GM10847 (cell line): ENCODE results near the gene GRIA4.

ENCODE experiments used
- POLR2A ChIP-seq: IDR thresholded peaks from 2 replicates; pipeline ENCODE4 v1.6.1; 2011; ENCODE audit not compliant: insufficient read length; ENCODE audit errors: extremely low read depth

GRIA4 gene

DNA sequence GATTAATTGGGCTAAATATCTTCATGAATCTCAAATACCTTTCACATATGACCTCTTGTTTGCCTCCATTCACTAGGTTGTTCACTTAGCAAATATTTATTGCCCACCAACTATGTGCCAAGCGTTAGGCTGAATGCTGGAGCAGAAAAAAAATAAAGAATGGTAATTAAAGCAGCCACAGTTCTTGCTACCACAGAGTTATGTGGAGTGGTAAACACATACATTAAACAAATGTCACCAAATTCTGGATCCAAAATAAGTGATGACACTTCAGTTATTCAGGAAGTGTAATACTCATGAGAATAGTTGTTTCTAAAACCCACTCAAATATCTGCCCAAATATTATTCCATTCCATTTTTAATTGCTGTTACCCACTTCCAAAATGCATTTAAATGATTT, 128.4 kb downstream of the GRIA4 start:
- no peak for TF ChIP-seq POLR2A

DNA sequence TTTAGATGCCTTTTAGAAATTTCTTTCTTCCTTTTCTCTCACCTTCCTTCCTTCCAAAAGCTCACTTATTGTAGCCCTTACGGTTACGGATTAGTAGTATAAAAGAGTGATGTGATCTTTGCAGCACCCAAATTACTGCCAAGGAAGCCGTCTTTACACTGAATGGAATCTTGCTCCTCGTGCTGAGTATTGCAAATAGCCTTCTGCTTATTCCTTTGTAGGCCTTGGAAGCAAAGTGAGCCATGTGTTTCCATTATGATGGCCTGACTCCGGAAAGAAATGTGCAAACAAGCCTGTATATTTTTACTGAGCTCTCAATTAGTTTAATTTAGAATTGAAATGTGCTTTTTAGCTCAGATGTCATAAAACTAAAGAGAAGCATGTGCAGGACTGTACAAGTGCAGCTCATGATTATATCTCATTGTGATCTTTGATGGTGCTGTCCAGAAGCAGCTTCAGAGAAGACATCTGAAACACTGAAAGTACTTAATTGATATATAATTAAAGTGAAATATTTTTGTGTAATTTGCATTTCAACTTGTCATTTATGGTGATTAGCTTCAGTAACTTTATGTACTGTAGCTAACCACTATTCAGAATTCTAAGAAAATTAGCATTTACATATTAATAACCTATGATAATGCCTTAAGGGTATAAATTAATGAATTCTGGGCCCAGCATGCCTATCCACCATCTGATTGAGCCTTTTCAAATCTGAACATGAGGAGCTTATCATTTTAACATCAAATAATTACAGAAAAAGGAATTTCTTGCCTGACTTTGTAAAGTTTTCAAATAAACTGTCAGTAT, 129.3 kb downstream of the GRIA4 start:
- TF ChIP-seq POLR2A, result no peak

DNA sequence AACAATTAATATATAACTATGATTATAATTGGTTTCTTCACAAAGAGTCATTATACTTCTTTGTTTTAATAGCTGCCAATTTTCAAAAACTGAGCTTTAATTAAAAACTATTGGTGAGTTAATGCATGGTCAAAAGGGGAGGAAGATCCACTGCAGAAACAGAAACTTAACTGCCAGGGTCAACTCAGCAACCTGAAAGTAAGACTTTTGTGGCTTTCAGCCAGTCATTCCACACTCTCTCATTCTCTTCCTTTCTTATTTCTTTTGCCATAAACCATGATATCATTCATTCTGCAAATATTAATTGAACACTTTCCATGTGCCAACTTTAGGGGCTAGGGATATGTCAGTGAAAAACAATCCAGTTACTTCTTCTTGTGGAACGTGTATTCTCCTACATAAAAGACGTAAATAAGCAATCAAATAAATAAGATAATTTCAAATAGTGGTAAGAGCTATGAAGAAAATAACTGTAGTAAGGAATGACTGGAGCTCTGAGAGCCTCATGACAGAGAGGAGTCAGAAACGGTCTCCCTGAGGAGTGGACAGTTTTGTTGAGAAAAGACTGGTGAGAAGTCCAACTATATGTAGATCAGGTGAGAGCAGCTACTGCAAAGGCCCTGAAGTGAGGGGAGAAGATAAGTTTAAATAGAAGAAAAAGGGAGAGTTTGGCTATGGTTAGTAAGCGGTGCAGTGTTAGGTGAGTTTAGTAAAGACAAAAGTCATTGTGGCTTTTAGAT, 130.5 kb downstream of the GRIA4 start:
- TF ChIP-seq POLR2A, result no peak

DNA sequence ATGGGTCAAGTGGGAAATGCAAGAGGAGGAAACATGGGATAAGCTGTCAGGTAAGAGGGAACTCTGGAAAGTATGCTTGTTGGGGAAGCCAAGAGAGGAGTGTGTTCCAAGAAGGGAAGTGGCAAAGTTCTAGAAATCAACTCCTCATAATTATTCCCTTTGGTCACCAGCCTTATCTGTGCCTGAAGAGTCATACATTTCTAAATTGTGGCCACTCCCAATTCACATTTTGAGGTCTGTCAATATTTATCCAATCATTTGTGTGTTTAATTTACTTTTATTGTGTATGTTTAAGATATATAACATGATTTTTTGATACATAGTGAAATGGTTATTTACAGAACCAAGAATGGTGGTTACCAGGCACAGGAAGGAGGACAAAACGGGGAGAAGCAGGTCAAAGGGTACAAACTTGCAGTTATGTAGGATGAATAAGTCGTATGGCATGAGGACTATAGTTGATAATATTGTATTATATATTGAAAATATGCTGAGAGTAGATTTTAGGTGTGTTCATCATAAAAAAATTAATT, 131.7 kb downstream of the GRIA4 start:
- no peak for TF ChIP-seq POLR2A

DNA sequence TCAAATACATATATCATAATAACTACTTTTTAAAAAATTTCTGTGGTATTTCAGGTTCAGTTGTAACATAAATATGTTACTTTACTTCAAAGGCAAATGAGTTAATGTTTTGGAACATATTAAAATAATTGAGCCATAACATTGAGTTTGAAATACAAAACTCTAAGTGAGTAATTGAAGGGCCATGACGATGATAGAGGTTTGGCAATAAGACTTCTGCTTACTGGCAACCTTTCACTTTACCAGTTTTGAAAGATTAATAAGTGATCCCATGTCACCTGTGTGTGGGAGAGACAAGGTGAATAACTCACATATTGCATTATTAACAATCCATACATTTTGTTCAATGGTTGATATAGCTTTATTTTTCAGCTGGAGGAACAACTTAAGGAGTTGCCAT, 144.4 kb downstream of the GRIA4 start:
- no peak for TF ChIP-seq POLR2A

DNA sequence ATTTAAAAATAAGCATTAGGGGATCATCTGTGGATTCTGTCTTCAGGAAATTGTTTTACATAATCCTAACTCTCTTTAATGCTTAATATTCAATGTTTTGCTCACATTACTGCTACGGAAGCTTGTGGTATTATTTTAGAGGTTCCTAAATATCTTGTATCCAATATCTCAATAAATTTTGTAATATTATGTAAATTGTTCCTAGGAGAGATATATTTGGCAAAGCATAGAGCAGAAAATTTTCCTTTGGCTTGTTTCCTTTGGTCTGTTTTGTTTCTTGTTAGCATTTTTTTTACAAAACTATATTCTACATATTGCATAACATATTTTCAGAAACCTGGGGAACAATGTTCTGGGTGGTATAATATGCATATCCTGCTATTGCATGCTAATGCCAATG, 144.8 kb downstream of the GRIA4 start:
- TF ChIP-seq POLR2A, result no peak

DNA sequence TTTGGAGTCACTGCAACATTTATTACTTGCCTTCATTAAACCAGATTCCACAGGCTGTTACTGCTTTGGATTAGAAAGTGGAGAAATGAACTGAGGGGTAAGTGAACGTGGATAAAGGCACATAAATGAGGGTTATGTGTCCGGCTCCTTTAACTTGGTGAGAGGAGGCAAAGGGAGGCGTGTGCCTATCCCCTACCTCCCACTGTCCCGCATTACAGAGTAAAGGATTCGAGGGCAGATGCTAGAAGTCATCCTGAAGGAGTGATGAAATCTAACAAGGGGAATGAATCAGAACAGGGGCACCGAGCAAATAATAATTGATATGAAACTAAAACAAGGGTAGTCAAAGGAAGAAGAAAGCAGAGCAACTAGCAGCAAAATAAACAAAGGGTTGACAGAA, 147.2 kb downstream of the GRIA4 start:
- TF ChIP-seq POLR2A, result no peak

DNA sequence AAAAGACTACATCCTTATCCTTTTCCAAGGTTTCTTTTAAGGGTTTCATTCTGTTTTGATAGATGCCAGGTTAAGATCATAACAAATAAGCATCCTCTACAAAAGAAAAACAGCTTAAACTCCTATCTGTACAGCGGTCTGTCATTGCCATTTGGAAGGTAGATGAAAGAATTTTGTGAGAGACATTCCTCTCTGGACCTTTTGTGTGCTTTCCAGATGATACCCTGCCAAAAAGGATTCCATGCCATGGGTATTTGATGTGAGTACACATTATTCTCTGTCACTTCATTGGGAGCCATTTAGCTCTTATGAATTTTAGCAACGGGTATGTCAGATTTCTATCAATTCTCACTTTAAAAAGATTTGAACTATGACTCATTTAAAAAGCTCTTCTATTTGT, 153.7 kb downstream of the GRIA4 start:
- no peak for TF ChIP-seq POLR2A

DNA sequence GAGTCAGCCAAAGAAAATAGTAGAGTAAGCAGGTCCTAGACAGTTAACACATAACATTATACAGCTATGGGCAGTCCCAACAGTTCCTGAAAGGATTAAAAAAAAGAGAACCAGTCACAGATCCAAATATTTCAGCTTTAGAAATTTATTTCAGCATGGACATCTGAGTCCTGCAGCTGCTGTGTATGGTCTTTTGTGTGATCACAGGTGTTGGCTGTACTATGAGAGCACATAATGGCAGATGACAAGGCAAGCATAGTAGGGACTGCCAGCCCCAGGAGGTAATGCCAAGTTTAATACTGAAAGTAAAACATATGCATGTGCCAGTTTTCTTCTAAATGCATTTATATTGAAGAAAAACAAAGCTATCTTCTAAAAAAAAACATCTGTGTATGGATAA, 158.1 kb downstream of the GRIA4 start:
- no peak for TF ChIP-seq POLR2A

DNA sequence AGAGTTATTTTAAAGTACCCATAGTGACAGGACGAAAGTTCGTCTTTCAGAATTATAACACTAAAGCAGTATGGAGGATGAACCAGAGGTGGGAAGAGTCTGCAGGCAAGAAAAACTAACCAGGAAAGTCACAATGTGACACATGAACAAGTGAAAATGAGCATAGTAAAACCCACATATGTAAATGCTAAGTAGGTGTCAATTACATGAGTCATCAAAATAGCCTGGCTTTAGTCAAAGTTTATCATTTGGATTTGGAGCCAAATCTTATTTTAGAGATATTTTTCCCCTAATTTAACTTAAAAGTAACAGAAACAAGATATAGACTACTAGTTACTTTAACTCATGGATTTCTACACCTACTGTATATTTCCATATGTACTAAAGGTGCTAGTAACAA, 159.8 kb downstream of the GRIA4 start:
- no peak for TF ChIP-seq POLR2A

DNA sequence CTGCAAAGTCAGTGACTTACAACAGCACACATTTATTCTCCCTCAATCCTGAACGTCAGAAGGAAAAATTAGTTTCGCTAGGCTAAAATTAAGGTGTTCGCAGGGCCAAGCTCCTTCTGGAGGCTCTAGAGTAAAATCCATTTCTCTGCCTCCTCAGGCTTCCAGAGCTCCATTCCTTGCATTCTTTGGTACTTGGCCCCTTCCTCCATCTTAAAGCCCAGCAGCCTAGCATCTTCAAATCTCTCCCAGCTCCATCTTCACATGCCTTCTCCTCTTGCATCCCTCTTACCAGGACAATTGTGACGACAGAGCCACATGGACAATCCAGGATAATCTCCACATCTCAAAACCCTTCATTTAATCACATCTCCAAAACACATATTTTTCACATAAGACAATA, 165.0 kb downstream of the GRIA4 start:
- TF ChIP-seq POLR2A, result no peak

DNA sequence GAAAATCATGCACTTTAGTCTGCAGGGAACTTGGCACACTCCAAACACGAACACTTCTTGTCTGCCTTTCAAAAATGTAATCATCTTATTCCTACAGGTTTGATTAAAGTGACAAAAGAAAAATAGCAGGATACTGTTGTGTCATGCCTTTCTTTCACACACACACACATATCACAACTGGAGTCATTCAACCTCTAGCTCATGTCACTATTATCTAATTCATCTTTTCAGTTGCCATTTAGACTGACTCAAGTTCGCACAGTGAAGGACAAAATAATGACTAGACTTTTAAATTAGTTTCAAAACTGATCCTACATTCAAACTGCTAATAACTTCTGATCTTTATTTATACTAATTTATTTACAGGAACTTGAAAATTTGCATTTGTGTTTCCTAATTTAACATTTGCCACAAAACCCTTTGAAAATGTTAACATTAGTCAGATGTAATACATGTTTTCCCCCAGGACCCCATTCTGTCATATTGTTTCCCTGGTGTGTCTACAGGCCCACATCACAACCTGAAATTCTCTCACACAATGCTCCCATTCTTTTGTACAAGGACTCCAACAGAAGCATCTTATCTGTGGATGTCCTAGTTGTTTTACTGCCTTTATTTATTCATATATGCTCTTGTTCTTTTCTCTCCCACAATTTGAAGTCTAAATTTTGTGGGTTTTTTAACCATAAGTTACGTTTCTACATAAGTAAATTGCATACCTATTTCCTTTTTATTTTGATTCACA, 171.1 kb downstream of the GRIA4 start:
- TF ChIP-seq POLR2A, result no peak

DNA sequence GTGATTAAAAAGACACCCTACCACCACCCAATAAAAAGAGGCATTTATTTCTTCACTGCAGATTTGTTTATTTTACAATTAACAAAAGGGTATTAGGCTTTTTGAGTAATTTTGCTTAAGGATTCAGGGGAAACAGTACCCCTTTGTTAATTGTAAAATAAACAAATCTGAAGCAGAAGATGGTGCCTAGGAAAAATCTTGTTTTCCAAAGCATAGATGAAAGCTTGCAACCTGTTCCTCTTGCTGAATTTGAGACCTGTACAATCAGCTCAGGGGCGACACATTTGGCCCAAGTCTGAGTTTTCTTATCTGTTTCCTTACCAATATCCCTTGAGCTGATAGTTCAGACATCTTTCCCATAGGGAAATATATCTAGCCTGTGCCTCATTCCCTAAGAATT, 171.9 kb downstream of the GRIA4 start:
- no peak for TF ChIP-seq POLR2A

DNA sequence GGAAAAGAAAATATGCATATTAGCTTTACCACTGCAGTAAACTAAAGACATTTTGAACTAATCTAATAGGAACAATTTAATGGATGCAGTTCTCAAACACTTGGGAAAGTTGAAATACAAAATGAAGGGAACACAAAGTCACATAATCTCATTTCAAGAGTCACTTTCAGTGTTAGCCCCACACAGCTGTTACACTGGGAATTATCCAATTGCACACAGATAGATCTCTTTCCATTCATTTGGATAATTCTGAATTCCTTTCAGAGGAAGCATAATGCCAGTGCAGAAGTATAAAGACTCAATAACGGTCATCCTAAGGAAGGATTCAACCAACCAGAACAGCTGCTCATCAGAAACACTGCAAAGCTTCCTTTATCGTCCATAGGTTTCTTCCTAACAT, 173.3 kb downstream of the GRIA4 start:
- no peak for TF ChIP-seq POLR2A

DNA sequence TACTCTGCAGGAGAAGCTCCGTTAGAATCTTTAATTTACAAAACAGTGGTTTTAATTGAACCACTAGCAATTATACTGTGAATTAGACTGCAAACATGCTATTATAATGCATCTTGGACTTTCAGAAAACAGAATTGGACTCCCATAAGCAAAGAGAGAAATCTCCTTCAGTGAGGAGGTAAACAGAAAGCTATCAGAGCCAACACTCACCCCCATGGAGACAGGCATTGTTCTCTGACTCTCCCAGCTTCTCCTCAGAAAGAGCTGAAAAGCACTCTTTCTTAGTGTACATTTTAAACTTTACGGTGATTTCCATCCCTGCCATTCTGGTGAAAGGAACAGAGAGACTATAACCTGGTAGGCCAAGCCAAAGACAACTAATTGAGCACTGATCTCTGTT, 176.9 kb downstream of the GRIA4 start:
- TF ChIP-seq POLR2A, result no peak
